Activated T-helper 2 cell treated with anti-CD3 and anti-CD28 coated beads, Interferon-gamma antibody, Interleukin-2, Interleukin-4, amounts not matched to agents 10 μg/mL and 5 μg/mL and 100 μg/mL, durations not matched to agents 14 hours and 24 hours and 36 hours (primary cell): ENCODE data around the gene FSCN2. TPM values are rescaled to one million over a fixed set of nuclear protein-coding genes. Genes with fewer than 3 reads are reported as not detected.

Experiments
- DNase-seq: peaks from one replicate; pipeline ENCODE4 v3.0.0; 2021; ENCODE audit warnings: low spot score
- H3K27ac Mint-ChIP-seq: one replicate; pipeline ENCODE4 v1.8.0; 2021; ENCODE audit warnings: mixed read lengths
- H3K27me3 Mint-ChIP-seq: one replicate; pipeline ENCODE4 v1.8.0; 2021; ENCODE audit warnings: low read depth, mixed read lengths
- H3K36me3 Mint-ChIP-seq: one replicate; pipeline ENCODE4 v1.8.0; 2021; ENCODE audit warnings: low read depth, mixed read lengths
- H3K4me1 Mint-ChIP-seq: one replicate; pipeline ENCODE4 v1.8.0; 2021; ENCODE audit warnings: low read depth, mixed read lengths
- H3K4me3 Mint-ChIP-seq: one replicate; pipeline ENCODE4 v1.8.0; 2021; ENCODE audit warnings: low read depth, mild to moderate bottlenecking, moderate library complexity, mixed read lengths
- H3K9me3 Mint-ChIP-seq: one replicate; pipeline ENCODE4 v1.8.0; 2021; ENCODE audit warnings: mixed read lengths
- intact Hi-C: fragments of 100-400 bp; cut with micrococcal nuclease; formaldehyde crosslinking; loops from one replicate; pipeline ENCODE4 v1.15.1; 2023
- total RNA-seq: library from RNA; stranded (reverse); gene quantifications from 2 replicates; pipeline ENCODE4 v1.2.3, GENCODE V29; 2022

Gene FSCN2
- total RNA-seq, 1 donor from 2014 or later: 1.1 TPM

GRCh38 chr17:81493198-81494038, 34.8 kb upstream of the FSCN2 start:
- Mint-ChIP-seq H3K36me3 (no peaks in the 10 kb centered on the region), H3K9me3 (no peaks in the 10 kb centered on the region), H3K27me3 (peaks cover 7% of the 10 kb centered on the region), H3K4me3 (no peak overlapping the region), H3K4me1 (peaks cover 13% of the 10 kb centered on the region), H3K27ac (no peak overlapping the region)
- DNase-seq: no peak
- intact Hi-C loops: no loop called here

DNA sequence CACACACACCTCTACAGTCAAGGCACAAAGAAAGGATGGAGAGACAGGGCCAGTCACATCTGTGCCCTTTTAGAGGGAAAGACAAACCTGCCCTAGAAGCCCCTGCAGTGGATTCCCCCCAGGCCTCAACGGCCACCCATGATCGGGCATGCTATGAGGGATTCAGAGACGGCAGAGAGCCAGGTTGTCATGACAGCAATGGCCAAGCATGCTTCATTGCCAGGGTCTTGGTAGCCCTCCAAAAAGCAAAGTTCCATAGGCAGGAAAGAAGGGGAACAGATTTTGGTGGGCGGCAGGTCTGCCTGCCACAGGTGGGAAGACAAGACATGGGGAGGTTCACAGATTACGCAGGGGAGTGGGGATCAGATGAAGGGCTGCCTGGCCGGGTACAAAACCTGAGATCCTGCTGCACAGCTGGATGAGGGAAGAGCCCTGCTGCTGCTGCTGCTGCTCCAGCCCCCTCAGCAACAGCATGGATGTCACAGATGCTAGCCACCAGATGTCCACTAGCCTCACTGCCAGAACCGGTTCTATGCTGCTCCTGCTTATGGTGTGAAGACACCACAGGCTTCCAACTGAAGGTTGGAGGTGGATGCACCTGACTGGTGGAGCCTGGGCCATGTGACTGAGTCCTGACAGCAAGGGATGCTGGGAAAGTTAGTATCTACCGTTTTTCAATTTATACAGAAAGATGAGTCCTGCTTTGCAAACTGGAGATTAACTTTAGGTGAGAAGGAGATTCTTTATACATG, 33.4 kb upstream of the FSCN2 start:
- peaks cover 8% of the 10 kb centered on the region for H3K4me1 Mint-ChIP-seq
- no peaks in the 10 kb centered on the region for H3K36me3 Mint-ChIP-seq
- H3K27me3 Mint-ChIP-seq: peaks cover 6% of the 10 kb centered on the region

GRCh38 chr17:81498953-81499600, 29.1 kb upstream of the FSCN2 start:
- intact Hi-C loops: no loop called here
- no peaks in the 10 kb centered on the region for H3K9me3 Mint-ChIP-seq
- H3K27me3 Mint-ChIP-seq: peaks cover 12% of the 10 kb centered on the region
- H3K27ac Mint-ChIP-seq: no peak overlapping the region
- H3K4me3 Mint-ChIP-seq: no peak overlapping the region
- H3K36me3 Mint-ChIP-seq: no peaks in the 10 kb centered on the region
- H3K4me1 Mint-ChIP-seq: peaks cover 4% of the 10 kb centered on the region
- no peak for DNase-seq

More for the DNA sequence above, 33.4 kb upstream of the FSCN2 start:
- intact Hi-C loops: no loop called here
- no peak for DNase-seq
- Mint-ChIP-seq H3K4me3 (no peak overlapping the region), H3K27ac (no peak overlapping the region), H3K9me3 (no peaks in the 10 kb centered on the region)

DNA sequence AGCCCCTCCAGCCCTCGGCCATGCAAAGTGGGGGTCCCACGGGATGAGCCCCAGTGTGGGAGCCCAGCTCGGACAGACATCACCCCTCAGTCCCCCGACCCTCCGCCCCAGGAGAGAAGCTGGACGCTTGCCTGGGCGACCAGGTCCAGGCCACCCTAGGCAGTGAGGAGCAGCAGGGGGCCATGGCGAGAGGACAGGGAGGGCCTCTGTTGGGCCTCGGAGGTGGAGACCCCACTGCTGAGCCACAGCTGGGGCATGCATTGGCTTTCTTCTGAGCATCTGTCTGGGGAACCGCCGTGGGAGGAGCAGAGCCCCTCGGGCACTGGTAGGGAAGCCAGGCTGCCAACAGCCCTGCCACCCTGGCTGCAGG, 28.6 kb upstream of the FSCN2 start:
- Mint-ChIP-seq H3K27me3 (peaks cover 13% of the 10 kb centered on the region), H3K4me3 (no peak overlapping the region), H3K36me3 (no peaks in the 10 kb centered on the region), H3K4me1 (peaks cover 1% of the 10 kb centered on the region), H3K9me3 (no peaks in the 10 kb centered on the region), H3K27ac (no peak overlapping the region)
- intact Hi-C loops: no loop called here
- DNase-seq: no peak

GRCh38 chr17:81500047-81500446, 28.1 kb upstream of the FSCN2 start:
- DNase-seq: no peak
- Mint-ChIP-seq H3K36me3 (no peaks in the 10 kb centered on the region), H3K4me1 (no peaks in the 10 kb centered on the region), H3K4me3 (no peak overlapping the region), H3K27ac (no peak overlapping the region), H3K9me3 (no peaks in the 10 kb centered on the region), H3K27me3 (peaks cover 16% of the 10 kb centered on the region)
- intact Hi-C loops: no loop called here

- DNase-seq: no peak
- Mint-ChIP-seq H3K4me1 (peaks cover under 1% of the 10 kb centered on the region), H3K36me3 (peaks cover under 1% of the 10 kb centered on the region), H3K4me3 (no peak overlapping the region), H3K27ac (no peak overlapping the region), H3K9me3 (no peaks in the 10 kb centered on the region), H3K27me3 (peaks cover 16% of the 10 kb centered on the region)
- intact Hi-C loops: no loop called here
Observed at GRCh38 chr17:81502471-81503017, 25.6 kb upstream of the FSCN2 start.

- no peak for DNase-seq
- no peaks in the 10 kb centered on the region for H3K9me3 Mint-ChIP-seq
- H3K4me3 Mint-ChIP-seq: no peak overlapping the region
- no peak overlapping the region for H3K27ac Mint-ChIP-seq
- intact Hi-C loops: no loop called here
- H3K36me3 Mint-ChIP-seq: peaks cover 11% of the 10 kb centered on the region
- peaks cover 13% of the 10 kb centered on the region for H3K27me3 Mint-ChIP-seq
- H3K4me1 Mint-ChIP-seq: peaks cover 6% of the 10 kb centered on the region
Observed at GRCh38 chr17:81503619-81504018, 24.6 kb upstream of the FSCN2 start.

- H3K27ac Mint-ChIP-seq: peak overlapping the region; percentile 82
- peaks cover 4% of the 10 kb centered on the region for H3K27me3 Mint-ChIP-seq
- H3K9me3 Mint-ChIP-seq: no peaks in the 10 kb centered on the region
- H3K4me3 Mint-ChIP-seq: peak overlapping the region; percentile 97
- H3K4me1 Mint-ChIP-seq: peaks cover 20% of the 10 kb centered on the region
- intact Hi-C loops: no loop called here
- peaks cover 48% of the 10 kb centered on the region for H3K36me3 Mint-ChIP-seq
- DNase-seq: no peak
Observed at GRCh38 chr17:81508639-81509206, 19.5 kb upstream of the FSCN2 start.

GRCh38 chr17:81509207-81509971, 18.8 kb upstream of the FSCN2 start:
- no peak for DNase-seq
- Mint-ChIP-seq H3K27ac (peak overlapping the region; percentile 82), H3K9me3 (no peaks in the 10 kb centered on the region), H3K27me3 (peaks cover 4% of the 10 kb centered on the region), H3K4me1 (peaks cover 20% of the 10 kb centered on the region), H3K4me3 (peak overlapping the region; percentile 97), H3K36me3 (peaks cover 48% of the 10 kb centered on the region)
- intact Hi-C loops: no loop called here

DNA sequence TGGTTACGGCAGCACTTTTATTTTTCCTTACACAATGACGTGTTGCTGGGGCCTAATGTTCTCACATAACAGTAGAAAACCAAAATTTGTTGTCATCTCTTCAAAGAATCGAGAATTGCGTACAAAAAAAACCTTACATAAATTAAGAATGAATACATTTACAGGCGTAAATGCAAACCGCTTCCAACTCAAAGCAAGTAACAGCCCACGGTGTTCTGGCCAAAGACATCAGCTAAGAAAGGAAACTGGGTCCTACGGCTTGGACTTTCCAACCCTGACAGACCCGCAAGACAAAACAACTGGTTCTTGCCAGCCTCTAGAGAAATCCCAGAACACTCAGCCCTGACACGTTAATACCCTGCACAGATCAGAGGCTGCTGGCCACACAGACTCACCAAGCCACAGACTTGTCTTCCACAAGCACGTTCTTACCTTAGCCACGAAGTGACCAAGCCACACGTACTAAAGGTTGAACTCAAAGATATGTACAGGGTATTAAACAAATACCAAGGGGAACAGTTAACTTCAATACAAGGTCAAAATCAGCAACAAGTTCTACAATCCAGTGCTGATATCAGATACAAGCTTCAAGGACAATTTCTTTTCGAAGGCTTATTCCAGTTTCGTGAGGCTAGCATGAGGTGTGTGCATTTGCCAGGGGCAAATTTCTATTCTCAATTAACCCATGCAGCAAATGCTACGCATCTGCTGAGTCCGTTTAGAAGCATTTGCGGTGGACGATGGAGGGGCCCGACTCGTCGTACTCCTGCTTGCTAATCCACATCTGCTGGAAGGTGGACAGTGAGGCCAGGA, 18.0 kb upstream of the FSCN2 start:
- Mint-ChIP-seq H3K4me1 (peaks cover 20% of the 10 kb centered on the region), H3K4me3 (peak overlapping the region; percentile 97), H3K36me3 (peaks cover 50% of the 10 kb centered on the region), H3K27me3 (no peaks in the 10 kb centered on the region), H3K9me3 (no peaks in the 10 kb centered on the region), H3K27ac (peak overlapping the region; percentile 91)
- no peak for DNase-seq
- intact Hi-C loops: loop anchor here (5.0 kb wide), 1 partner anchor 113 kb away; the partner anchor contains the start of gene BAHCC1

GRCh38 chr17:81510785-81511553, 17.2 kb upstream of the FSCN2 start:
- Mint-ChIP-seq H3K4me3 (peak overlapping the region; percentile 97), H3K4me1 (peaks cover 21% of the 10 kb centered on the region)

More at GRCh38 chr17:81510785-81511553, 17.2 kb upstream of the FSCN2 start:
- Mint-ChIP-seq H3K36me3 (peaks cover 52% of the 10 kb centered on the region), H3K27ac (peak overlapping the region; percentile 91), H3K9me3 (no peaks in the 10 kb centered on the region), H3K27me3 (no peaks in the 10 kb centered on the region)
- peak; percentile 30 for DNase-seq
- intact Hi-C loops: loop anchor here (5.0 kb wide), 1 partner anchor 114 kb away; the partner anchor contains the start of gene BAHCC1
